Activated T-helper 1 cell treated with anti-CD3 and anti-CD28 coated beads, Interleukin-12 subunit alpha, Interleukin-12 subunit beta, Interleukin-2, Interleukin-4 antibody, amounts not matched to agents 30 ng/mL and 10 ng/mL and 1 ng/mL, durations not matched to agents 14 hours and 24 hours and 36 hours (primary cell): ENCODE data around the gene GREB1. TPM values are rescaled to one million over a fixed set of nuclear protein-coding genes. Genes with fewer than 3 reads are reported as not detected.

Source experiments
- DNase-seq: peaks from one replicate; pipeline ENCODE4 v3.0.0; 2021; ENCODE audit warnings: low spot score
- H3K27ac Mint-ChIP-seq: one replicate; pipeline ENCODE4 v1.8.0; 2021; ENCODE audit warnings: mild to moderate bottlenecking, mixed read lengths
- H3K27me3 Mint-ChIP-seq: one replicate; pipeline ENCODE4 v1.8.0; 2022; ENCODE audit warnings: mild to moderate bottlenecking, moderate library complexity, mixed read lengths; ENCODE audit not compliant: insufficient read depth
- H3K36me3 Mint-ChIP-seq: one replicate; pipeline ENCODE4 v1.8.0; 2021; ENCODE audit warnings: low read depth, mixed read lengths
- H3K4me1 Mint-ChIP-seq: one replicate; pipeline ENCODE4 v1.8.0; 2021; ENCODE audit warnings: low read depth, mixed read lengths
- H3K4me3 Mint-ChIP-seq: one replicate; pipeline ENCODE4 v1.8.0; 2021; ENCODE audit warnings: mild to moderate bottlenecking, moderate library complexity, mixed read lengths
- H3K9me3 Mint-ChIP-seq: one replicate; pipeline ENCODE4 v1.8.0; 2021; ENCODE audit warnings: mixed read lengths
- intact Hi-C: fragments of 100-400 bp; cut with micrococcal nuclease; formaldehyde crosslinking; loops from one replicate; pipeline ENCODE4 v1.15.1; 2024
- total RNA-seq: library from RNA; stranded (reverse); gene quantifications from 2 replicates; pipeline ENCODE4 v1.2.3, GENCODE V29; 2022

Gene GREB1
- total RNA-seq, 1 donor from 2014 or later: 0.41 TPM

DNA sequence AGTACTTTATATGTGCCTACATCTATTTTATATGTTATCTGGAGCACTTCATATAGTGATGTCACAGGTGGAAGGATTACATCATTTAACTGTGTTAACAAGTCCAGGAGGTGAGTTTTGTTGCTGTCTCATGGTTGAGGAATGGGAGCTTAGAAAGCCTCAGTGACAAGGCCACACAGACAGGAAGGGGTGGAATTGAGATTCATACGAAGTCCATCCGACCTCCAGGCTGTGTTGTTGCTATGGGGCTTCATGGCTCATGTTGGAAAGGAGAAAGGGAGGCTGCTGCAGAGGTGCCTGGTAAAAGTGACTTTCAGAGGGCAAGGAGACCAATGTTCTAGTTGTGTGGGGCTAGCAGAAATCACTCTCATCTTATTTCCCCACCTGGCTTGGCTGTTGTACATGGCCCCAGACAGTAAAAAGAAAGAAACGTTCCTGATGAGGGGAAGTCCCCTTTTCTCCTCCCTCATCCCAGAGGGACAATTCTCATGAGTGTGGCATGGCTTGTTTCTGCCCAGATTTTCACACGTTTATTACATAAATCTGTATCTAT, 31.0 kb upstream of the GREB1 start:
- Mint-ChIP-seq H3K4me3 (no peak overlapping the region), H3K27me3 (no peaks in the 10 kb centered on the region), H3K36me3 (no peaks in the 10 kb centered on the region), H3K4me1 (no peaks in the 10 kb centered on the region), H3K27ac (no peak overlapping the region), H3K9me3 (no peaks in the 10 kb centered on the region)
- intact Hi-C loops: no loop called here
- no peak for DNase-seq

DNA sequence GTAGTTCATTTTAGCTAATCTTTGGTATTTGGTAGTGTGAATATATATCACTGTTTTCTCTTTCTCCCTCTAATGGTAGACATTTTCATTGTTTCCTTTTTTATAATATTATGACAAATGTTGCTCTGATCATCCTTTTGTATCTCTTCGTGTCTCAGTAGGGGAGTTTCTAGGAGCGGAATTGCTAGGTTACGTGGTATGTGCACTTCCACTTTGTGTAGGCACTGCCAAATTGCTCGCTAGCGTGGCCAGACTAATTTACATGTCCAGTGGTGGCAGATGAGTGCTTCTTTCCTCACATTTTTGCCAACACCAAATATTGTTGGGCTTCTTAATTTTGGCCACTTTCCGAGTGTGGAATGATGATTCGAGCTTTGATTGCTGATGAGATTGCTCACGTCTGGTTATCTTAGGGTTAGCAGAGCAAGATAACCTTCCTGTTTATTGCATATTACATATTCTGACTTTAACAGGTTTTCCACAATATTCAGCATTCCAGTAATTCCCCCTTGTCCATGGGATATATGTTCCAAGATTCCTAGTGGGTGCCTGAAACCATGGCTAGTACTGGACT, 30.4 kb upstream of the GREB1 start:
- intact Hi-C loops: no loop called here
- DNase-seq: no peak
- no peak overlapping the region for H3K4me3 Mint-ChIP-seq
- no peaks in the 10 kb centered on the region for H3K9me3 Mint-ChIP-seq
- no peaks in the 10 kb centered on the region for H3K36me3 Mint-ChIP-seq
- no peaks in the 10 kb centered on the region for H3K4me1 Mint-ChIP-seq
- no peaks in the 10 kb centered on the region for H3K27me3 Mint-ChIP-seq
- no peak overlapping the region for H3K27ac Mint-ChIP-seq

DNA sequence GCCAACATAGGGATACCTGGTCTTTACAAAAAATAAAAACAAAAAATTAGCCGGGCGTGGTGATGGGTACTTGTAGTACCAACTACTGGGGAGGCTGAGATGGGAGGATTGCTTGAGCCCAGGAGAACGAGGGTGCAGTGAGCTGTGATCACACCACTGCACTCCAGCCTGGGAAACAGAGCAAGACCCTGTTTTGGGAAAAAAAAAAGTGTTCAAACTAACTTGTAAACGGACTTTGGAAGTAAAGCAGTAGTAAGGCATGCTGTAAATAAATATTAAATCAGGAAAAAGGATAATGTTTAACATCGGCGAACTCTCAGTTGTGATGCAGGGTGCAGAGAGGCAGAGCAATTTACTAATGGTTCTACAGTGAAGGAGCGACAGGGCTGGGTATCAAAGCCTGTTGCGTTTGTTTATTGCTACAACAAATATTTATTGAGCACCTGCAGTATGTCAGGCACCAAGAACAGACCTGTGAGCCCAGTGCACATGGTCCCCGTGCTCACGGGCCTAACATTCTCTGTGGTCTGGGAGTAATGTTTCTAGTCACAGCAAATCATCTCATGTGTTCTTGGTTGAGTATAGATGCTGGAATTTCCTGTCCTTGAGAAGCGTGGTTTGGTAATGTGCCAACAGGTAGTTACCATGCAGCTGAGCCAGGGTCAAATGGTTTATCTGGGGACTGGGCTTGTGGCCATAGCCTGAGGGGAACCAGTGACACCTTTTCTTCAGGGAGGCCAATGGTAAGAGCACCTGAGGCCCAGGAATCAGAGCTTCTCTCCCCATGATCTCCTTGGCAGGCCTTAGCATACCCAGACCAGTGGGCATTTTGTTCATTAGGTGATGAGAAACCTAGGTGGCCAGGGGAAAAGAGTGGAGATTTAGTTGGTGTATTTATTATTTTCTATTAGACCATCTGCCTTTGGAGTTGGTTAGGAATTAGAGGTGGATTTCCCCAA, 27.9 kb upstream of the GREB1 start:
- H3K27ac Mint-ChIP-seq: no peak overlapping the region
- intact Hi-C loops: no loop called here
- H3K36me3 Mint-ChIP-seq: no peaks in the 10 kb centered on the region
- no peaks in the 10 kb centered on the region for H3K27me3 Mint-ChIP-seq
- no peak for DNase-seq
- no peaks in the 10 kb centered on the region for H3K4me1 Mint-ChIP-seq
- no peak overlapping the region for H3K4me3 Mint-ChIP-seq
- no peaks in the 10 kb centered on the region for H3K9me3 Mint-ChIP-seq

DNA sequence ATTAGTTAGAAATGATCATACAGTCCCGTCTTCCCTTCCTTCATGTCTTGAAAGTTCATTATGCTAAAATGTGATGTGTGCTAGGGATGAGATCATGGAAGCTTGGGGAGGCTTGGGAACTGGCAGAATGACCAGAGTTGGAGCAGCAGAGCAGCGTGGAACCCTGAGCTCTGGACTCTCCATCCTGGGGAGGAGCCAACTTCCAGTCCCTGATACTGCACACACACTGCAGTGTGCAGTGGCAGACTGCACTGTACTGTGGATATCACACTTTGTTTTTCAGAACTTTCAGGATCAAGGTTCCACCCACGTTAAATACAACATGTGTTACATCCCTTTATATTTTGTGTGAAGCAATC, 27.3 kb upstream of the GREB1 start:
- no peaks in the 10 kb centered on the region for H3K36me3 Mint-ChIP-seq
- DNase-seq: no peak
- H3K4me3 Mint-ChIP-seq: no peak overlapping the region
- H3K4me1 Mint-ChIP-seq: no peaks in the 10 kb centered on the region
- H3K27ac Mint-ChIP-seq: no peak overlapping the region
- H3K9me3 Mint-ChIP-seq: no peaks in the 10 kb centered on the region
- H3K27me3 Mint-ChIP-seq: no peaks in the 10 kb centered on the region
- intact Hi-C loops: no loop called here

DNA sequence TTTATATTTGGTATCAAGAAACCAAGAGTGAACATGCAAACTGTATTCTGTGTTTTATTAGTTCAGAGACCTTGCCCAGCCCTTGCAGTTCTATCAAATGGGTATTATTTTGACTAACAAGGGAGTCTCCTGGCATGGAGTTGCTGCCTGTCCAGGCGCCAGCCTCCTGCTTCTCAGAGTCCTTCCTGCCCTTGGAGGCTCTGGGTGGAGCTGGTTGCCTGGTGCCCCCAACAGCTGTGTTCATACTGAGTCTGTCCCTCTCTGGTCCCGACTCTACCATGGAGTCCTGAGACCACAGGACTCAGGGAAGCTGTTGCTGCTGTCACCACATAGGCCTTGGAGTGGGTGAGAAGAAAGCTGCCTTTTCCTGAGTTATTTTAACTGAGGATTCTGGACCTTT, 26.3 kb upstream of the GREB1 start:
- H3K4me1 Mint-ChIP-seq: no peaks in the 10 kb centered on the region
- no peaks in the 10 kb centered on the region for H3K36me3 Mint-ChIP-seq
- no peak overlapping the region for H3K27ac Mint-ChIP-seq
- no peaks in the 10 kb centered on the region for H3K9me3 Mint-ChIP-seq
- H3K4me3 Mint-ChIP-seq: no peak overlapping the region
- no peaks in the 10 kb centered on the region for H3K27me3 Mint-ChIP-seq
- intact Hi-C loops: no loop called here
- DNase-seq: no peak

DNA sequence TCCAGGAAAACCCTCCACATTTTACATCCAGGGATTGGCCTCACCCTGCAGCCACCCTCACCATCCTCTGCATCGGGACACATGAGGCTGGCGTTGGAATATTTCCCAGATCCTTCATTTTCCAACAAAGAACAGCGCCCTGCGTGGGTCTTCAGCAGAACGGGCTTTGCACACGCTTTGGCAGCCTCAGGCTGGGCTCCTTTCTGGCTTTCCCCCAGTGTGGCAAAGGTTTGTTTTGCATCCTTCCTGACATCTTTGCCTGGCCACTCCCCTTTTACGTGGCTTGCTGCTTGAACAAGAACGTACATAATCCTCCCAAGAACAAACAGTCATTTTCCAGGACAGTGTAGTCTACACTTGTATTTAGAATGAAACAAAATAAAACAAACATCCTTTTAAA, 25.6 kb upstream of the GREB1 start:
- Mint-ChIP-seq H3K4me3 (no peak overlapping the region), H3K4me1 (no peaks in the 10 kb centered on the region), H3K9me3 (no peaks in the 10 kb centered on the region), H3K36me3 (no peaks in the 10 kb centered on the region), H3K27ac (no peak overlapping the region), H3K27me3 (no peaks in the 10 kb centered on the region)
- intact Hi-C loops: no loop called here
- no peak for DNase-seq

DNA sequence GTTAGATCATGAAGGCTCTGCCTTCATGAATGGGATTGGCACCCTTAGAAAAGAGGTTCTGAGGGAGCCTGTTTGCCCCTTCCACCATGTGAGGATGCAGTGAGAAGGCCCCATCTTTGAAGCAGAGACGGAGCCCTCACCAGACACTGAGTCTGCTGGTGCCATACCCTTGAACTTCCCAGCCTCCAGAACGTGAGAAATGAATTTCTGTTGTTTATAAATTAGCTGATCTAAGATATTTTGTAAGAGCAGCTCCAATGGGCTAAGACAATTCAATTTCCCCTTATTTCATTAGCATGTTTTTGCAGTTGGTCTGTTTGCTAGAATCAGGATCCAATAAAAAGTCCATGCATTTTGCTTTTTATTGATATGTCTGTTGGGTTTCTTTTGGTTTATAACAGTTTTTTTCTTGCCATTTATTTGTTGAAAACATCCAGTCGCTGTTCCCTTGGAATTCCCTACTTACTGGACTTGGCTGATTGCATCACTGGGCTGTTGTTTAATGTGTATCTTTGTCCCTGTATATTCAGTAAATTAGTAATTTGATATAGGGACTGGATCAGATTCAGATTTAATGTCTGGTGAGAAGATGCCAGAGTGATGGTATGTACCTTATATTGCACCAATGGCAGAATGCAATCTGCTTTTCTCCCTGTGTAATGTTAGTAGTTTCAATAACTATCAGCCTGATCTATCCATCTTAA, 24.0 kb upstream of the GREB1 start:
- Mint-ChIP-seq H3K27me3 (no peaks in the 10 kb centered on the region), H3K9me3 (no peaks in the 10 kb centered on the region), H3K4me3 (no peak overlapping the region), H3K27ac (no peak overlapping the region), H3K4me1 (no peaks in the 10 kb centered on the region), H3K36me3 (no peaks in the 10 kb centered on the region)
- intact Hi-C loops: no loop called here
- no peak for DNase-seq

DNA sequence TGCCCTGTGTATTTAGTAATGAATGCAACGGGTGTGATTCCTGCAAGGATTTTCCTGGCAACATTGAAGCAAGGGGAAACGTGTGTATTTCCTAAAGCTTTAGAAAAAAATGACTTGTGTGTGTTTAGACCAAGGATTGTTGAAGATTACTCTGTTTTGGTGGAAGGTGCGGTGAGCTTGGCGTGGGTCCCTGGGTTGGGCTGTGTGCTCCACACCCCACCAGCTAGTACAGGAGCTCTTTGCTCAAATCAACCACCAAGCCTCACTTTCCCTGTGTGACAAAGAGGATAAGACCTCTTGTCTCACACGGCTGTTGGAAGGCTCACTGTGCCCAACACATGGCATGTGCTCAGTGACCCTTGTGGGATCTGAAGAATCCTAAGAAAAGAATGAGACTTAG, 21.4 kb upstream of the GREB1 start:
- no peaks in the 10 kb centered on the region for H3K9me3 Mint-ChIP-seq
- H3K36me3 Mint-ChIP-seq: no peaks in the 10 kb centered on the region
- no peak overlapping the region for H3K27ac Mint-ChIP-seq
- H3K4me1 Mint-ChIP-seq: no peaks in the 10 kb centered on the region
- peaks cover 2% of the 10 kb centered on the region for H3K27me3 Mint-ChIP-seq
- no peak overlapping the region for H3K4me3 Mint-ChIP-seq
- DNase-seq: no peak
- intact Hi-C loops: no loop called here

DNA sequence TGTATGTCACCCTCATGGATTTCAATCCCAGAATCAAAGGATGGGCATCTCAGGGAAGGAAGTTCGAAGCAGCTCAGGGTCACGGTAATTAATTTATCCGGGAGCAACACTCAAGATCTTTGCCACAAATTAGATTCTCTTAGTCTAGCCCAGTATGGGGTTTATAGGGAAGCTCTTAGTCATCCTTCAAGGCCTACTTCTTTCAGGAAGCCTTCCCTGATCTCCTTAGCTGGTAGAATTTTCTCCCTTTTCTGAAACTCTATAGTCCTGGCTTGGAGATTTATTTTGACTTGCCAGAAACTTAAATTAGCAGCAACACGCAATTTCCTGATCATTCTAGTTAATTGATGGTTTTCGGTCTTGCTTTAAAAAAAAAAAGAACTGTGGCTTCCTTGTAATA, 20.5 kb upstream of the GREB1 start:
- DNase-seq: no peak
- H3K9me3 Mint-ChIP-seq: no peaks in the 10 kb centered on the region
- no peak overlapping the region for H3K4me3 Mint-ChIP-seq
- peaks cover 2% of the 10 kb centered on the region for H3K27me3 Mint-ChIP-seq
- H3K27ac Mint-ChIP-seq: no peak overlapping the region
- H3K36me3 Mint-ChIP-seq: no peaks in the 10 kb centered on the region
- H3K4me1 Mint-ChIP-seq: no peaks in the 10 kb centered on the region
- intact Hi-C loops: no loop called here

DNA sequence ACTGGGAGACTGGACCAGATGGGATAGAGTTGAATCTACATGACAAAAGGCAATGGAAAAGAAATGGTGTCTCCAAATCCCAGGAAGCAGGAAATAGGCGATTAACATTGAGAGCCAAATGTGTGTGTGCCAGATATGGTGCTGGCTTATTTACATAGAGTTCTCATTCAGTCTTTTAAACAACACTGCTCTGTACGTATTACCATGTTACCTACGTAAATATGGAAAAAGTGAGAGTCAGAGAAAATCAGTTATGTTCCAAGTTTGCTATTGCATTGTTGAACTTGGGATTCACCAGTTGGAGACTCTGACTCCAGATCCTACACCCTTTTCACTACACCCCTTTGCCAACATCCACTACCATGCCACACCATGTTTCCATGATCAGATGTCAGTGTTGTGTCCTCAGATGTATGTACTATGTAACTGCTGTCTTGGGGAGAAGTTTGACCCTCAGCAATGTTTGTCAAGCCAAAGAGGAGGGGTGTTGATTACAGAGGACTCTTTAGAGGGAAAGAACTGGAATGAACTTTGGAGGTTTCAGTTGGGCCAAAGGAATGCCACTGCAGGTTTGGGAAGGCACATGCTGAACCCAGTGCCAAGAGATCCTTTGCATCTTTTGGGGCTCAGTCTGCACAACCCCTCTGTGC, 19.6 kb upstream of the GREB1 start:
- H3K4me3 Mint-ChIP-seq: no peak overlapping the region
- H3K4me1 Mint-ChIP-seq: no peaks in the 10 kb centered on the region
- H3K9me3 Mint-ChIP-seq: no peaks in the 10 kb centered on the region
- H3K36me3 Mint-ChIP-seq: no peaks in the 10 kb centered on the region
- H3K27me3 Mint-ChIP-seq: peaks cover 2% of the 10 kb centered on the region
- no peak for DNase-seq
- H3K27ac Mint-ChIP-seq: no peak overlapping the region
- intact Hi-C loops: no loop called here

DNA sequence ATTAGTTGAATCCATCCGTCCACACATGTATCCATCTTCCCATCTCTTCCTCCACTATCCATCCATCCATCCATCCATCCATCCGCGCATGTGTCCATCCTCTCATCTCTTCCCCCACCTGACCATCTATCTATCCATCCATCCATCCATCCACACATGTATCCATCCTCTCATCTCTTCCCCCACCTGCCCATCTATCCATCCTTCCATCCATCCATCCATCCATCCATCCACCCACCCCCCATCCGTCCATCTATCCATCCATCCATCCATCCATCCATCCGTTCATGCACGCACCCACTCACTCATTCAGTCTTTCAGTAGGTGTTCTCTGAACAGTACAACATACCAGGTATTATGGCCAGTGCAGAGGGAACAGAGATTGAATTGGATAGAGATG, 18.9 kb upstream of the GREB1 start:
- H3K4me3 Mint-ChIP-seq: no peak overlapping the region
- no peak for DNase-seq
- H3K27ac Mint-ChIP-seq: no peak overlapping the region
- H3K4me1 Mint-ChIP-seq: no peaks in the 10 kb centered on the region
- intact Hi-C loops: no loop called here
- H3K36me3 Mint-ChIP-seq: no peaks in the 10 kb centered on the region
- H3K27me3 Mint-ChIP-seq: peaks cover 2% of the 10 kb centered on the region
- no peaks in the 10 kb centered on the region for H3K9me3 Mint-ChIP-seq

DNA sequence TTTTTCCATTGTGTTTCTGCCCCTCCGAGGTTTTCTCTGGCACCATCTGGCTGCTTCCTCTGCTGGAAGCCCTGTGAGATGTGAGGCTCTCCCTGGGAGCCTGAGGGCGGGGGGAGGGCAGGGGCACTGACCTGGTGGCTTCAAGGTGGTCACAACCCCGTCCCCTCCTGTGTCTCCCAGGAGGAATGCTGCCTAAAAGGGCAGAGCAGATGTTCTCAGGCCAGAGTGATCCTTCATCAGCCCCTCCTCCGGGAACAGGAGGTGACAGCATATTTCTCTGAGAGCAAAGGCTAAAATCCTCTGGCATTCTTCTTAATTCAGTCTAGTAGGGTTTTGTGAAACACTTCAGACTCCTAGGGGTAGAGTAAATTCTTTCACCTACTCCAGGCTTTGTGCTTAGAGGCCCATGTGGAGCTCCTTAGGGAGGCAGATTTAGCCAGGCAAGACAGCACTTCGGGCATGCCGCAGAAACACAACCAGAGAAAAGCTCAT, 18.3 kb upstream of the GREB1 start:
- intact Hi-C loops: no loop called here
- peaks cover 4% of the 10 kb centered on the region for H3K9me3 Mint-ChIP-seq
- H3K36me3 Mint-ChIP-seq: no peaks in the 10 kb centered on the region
- no peak overlapping the region for H3K4me3 Mint-ChIP-seq
- H3K27ac Mint-ChIP-seq: no peak overlapping the region
- no peak for DNase-seq
- no peaks in the 10 kb centered on the region for H3K4me1 Mint-ChIP-seq
- H3K27me3 Mint-ChIP-seq: peaks cover 2% of the 10 kb centered on the region
